ENCODE data around the gene OR10H5. TPM values are rescaled to one million over a fixed set of nuclear protein-coding genes. Genes with fewer than 3 reads are reported as not detected.
"Not testable (repeated sequence)": the region's sequence is repeated elsewhere in the genome, so short reads cannot be mapped to it uniquely, and the experiment has no call there.

OR10H5 gene, protein sequence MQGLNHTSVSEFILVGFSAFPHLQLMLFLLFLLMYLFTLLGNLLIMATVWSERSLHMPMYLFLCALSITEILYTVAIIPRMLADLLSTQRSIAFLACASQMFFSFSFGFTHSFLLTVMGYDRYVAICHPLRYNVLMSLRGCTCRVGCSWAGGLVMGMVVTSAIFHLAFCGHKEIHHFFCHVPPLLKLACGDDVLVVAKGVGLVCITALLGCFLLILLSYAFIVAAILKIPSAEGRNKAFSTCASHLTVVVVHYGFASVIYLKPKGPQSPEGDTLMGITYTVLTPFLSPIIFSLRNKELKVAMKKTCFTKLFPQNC
- not detected for total RNA-seq

DNA sequence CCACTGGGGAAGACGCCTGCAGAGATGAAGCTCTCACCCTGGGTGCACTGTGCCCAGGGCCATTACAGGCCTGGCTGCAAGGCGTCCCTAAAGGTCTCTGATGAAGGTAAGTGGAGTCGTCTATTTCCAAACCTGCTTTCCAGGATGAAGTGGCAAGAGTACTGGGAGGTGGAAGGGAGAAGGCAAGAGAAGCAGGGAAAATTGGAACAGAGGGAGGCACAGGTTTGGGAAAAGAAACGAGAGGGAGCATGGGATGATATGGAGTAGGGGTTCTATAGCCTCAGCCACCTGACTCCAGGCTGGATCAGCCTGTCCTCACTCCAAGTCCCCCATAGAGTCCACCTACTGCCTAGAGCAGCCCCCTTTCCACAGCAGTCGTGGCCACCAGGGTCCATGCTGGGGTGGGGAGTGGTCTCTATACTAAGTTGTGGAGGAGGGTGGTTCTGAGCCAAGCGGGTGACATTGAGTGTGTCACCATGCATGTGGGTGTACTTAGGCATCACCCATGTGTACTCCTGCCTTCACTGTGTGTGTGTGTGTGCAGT, at the start of gene OR10H5:
Gene OR10H5 (plus strand): TSS at position 51 of the 545 bp plus-strand sequence. CDS start 6,388 bp downstream, outside the sequence.
- no peak for DNase-seq
- H3K9me3 Mint-ChIP-seq, result no peaks in the 10 kb centered on the region
- POLR2A ChIA-PET, result no interaction called here

GRCh38 chr19:15737722-15738121, 49.7 kb upstream of the OR10H5 start, which contains the start of gene OR10H3:
Gene OR10H3 (plus strand): TSS chr19:15737985. CDS start chr19:15741393, 3,408 bp downstream.
- ChIA-PET POLR2A (no interaction called here), CTCF (no interaction called here)
- no peak for DNase-seq
- H3K4me1 Mint-ChIP-seq, result no peaks in the 10 kb centered on the region
- H3K27ac Mint-ChIP-seq, result no peak within 1 kb of the TSS
- no peak within 1 kb of the TSS for H3K4me3 Mint-ChIP-seq
- peaks cover 13% of the 10 kb centered on the region for H3K9me3 Mint-ChIP-seq
- H3K36me3 Mint-ChIP-seq (ENCODE audit: low read depth), result no peaks in the 10 kb centered on the region
- peaks cover 12% of the 10 kb centered on the region for H3K27me3 Mint-ChIP-seq

More for the DNA sequence above, at the start of gene OR10H5:
- H3K4me1 Mint-ChIP-seq, result no peaks in the 10 kb centered on the region
- H3K4me3 Mint-ChIP-seq, result no peak within 1 kb of the TSS
- no peak within 1 kb of the TSS for H3K27ac Mint-ChIP-seq
- no peaks in the 10 kb centered on the region for H3K36me3 Mint-ChIP-seq (ENCODE audit: low read depth)
- CTCF ChIA-PET, result no interaction called here
- no peaks in the 10 kb centered on the region for H3K27me3 Mint-ChIP-seq

DNA sequence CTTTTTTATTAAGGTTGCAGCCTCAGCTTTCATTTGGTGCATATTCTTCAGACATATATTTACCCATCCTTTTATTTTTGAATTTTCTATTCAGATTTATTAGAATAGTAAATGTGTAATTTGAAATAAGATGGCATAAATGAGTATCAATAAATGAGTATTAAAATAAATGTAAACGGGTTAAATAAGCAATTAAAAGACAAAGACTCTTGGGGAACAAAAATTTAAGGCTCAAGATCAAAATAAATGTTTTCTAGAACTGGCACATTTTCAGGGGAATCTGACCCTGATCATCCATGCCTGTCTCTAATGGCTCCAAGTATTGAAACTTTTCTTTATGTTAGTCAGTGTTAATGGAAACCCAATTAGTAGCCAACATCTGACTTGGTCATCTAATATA, 46.7 kb upstream of the OR10H5 start:
- Mint-ChIP-seq H3K36me3 (ENCODE audit: low read depth) (no peaks in the 10 kb centered on the region), H3K4me1 (no peaks in the 10 kb centered on the region), H3K27ac (no peak overlapping the region), H3K9me3 (peaks cover 13% of the 10 kb centered on the region), H3K4me3 (no peak overlapping the region), H3K27me3 (peaks cover 19% of the 10 kb centered on the region)
- no peak for DNase-seq
- CTCF ChIA-PET, result no interaction called here
- POLR2A ChIA-PET, result no interaction called here

GRCh38 chr19:15748239-15748638, 39.2 kb upstream of the OR10H5 start:
- CTCF ChIA-PET, result no interaction called here
- no peak for DNase-seq
- Mint-ChIP-seq H3K27ac (no peak overlapping the region), H3K4me3 (no peak overlapping the region), H3K27me3 (peaks cover 49% of the 10 kb centered on the region), H3K36me3 (ENCODE audit: low read depth) (no peaks in the 10 kb centered on the region), H3K4me1 (no peaks in the 10 kb centered on the region), H3K9me3 (no peaks in the 10 kb centered on the region)
- POLR2A ChIA-PET, result no interaction called here

GRCh38 chr19:15758379-15758778, 29.1 kb upstream of the OR10H5 start:
- Mint-ChIP-seq H3K9me3 (no peaks in the 10 kb centered on the region), H3K4me1 (peaks cover 6% of the 10 kb centered on the region), H3K36me3 (ENCODE audit: low read depth) (no peaks in the 10 kb centered on the region), H3K27ac (no peak overlapping the region), H3K27me3 (peaks cover 50% of the 10 kb centered on the region), H3K4me3 (no peak overlapping the region)
- DNase-seq, result no peak
- CTCF ChIA-PET, result no interaction called here
- POLR2A ChIA-PET, result no interaction called here

DNA sequence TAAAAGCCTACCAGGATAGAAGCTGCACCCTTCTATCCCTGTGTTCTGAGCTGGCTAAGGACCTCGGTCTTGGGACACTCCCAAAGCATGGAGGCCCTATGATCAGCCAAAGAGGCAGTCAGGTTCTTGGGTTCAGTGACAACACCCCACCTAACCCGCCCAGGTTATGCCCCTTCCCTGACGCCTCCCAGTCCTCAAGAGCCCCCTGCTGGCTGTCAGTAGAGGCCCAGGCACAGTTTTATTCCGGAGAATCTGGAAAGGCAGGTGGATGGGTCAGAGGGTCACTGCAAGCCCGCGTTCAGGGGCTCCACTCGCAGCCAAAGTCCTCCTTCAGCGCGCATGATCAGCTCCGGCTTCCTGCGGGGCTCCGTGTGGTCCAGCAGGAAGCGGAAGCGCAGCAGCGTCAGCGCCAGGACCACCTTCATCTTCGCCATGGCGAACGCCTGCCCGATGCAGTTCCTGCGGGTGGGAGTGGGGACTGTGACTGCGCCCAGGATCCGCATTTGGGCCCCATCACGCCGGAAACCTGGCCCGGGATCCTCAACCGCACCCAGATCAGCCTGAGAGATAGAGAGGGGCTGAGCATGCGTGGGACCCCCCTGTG, 27.4 kb upstream of the OR10H5 start:
- Mint-ChIP-seq H3K27me3 (peaks cover 45% of the 10 kb centered on the region), H3K27ac (no peak overlapping the region), H3K4me1 (peaks cover 6% of the 10 kb centered on the region), H3K36me3 (ENCODE audit: low read depth) (no peaks in the 10 kb centered on the region), H3K9me3 (no peaks in the 10 kb centered on the region), H3K4me3 (no peak overlapping the region)
- POLR2A ChIA-PET, result no interaction called here
- no peak for DNase-seq
- CTCF ChIA-PET, result interaction anchor here (0.9 kb wide), 1 partner anchor 8 kb away, joined by 3 read pairs; no protein-coding TSS in a partner anchor

DNA sequence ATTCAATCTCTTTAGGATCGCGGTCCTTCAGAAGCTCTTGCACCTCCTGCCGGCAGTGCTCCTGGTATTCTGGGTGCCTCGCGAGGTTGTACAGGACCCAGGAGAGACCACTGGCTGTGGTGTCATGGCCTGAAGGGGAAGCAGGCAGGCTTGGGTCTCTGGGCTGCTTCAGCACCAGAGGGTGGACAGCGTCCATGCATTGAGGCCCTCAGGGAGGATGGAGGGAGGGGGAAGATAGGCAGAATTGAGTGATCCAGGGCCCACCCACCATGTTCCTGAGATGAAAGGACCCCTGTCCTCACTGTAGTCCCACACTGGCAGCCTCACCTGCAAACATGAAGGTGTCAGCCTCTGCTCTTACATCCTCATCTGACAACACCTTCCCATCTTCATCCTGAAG, 17.9 kb upstream of the OR10H5 start:
- ChIA-PET CTCF (no interaction called here), POLR2A (no interaction called here)
- peaks cover 12% of the 10 kb centered on the region for H3K27me3 Mint-ChIP-seq
- H3K9me3 Mint-ChIP-seq, result no peaks in the 10 kb centered on the region
- no peaks in the 10 kb centered on the region for H3K4me1 Mint-ChIP-seq
- H3K36me3 Mint-ChIP-seq (ENCODE audit: low read depth), result no peaks in the 10 kb centered on the region
- no peak overlapping the region for H3K27ac Mint-ChIP-seq
- no peak overlapping the region for H3K4me3 Mint-ChIP-seq
- DNase-seq, result no peak

DNA sequence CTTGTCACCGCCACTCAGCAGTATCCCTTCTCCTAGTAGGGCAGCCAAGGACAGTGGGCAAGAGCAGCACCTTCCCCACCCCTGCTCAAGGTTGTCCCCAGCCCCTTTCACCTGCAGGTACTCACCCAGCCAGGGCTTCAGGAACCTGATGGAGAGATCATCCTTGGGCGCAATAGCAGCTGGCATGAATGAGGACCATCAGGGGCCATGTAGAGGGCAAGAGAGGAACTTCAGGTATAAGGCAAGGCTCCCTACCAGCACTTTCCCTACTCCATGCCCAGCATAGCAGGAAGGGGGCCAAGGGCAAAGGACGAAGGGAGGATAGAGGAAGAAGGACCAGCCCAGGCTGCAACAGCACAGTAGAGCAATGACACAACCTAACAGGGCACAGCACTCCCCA, 13.3 kb upstream of the OR10H5 start:
- H3K4me3 Mint-ChIP-seq; H3K27ac Mint-ChIP-seq; DNase-seq; POLR2A ChIA-PET; H3K9me3 Mint-ChIP-seq; CTCF ChIA-PET; H3K36me3 Mint-ChIP-seq (ENCODE audit: low read depth); H3K27me3 Mint-ChIP-seq; H3K4me1 Mint-ChIP-seq: not testable (repeated sequence)

DNA sequence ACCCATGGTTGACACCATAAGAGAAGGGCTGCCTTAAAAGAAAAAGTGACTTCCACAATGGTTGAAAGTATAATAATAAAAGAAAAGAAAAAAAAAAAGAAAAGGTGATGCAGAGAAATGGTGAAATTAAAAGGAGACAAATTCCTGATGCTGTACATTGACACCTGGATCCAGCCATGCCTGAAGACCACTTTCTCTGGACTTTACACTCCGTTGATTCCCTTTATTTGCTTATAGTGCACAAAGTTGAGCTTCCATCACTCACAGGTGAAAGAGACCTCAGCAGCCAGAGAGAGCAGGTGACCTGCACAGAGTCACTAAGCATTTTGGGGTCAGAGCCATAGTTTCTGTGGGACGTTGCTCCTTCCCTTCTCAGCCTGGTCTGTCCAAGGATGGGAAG, 12.2 kb upstream of the OR10H5 start:
- ChIA-PET POLR2A (no interaction called here), CTCF (no interaction called here)
- no peaks in the 10 kb centered on the region for H3K9me3 Mint-ChIP-seq
- H3K27ac Mint-ChIP-seq, result no peak overlapping the region
- H3K4me3 Mint-ChIP-seq, result no peak overlapping the region
- no peak for DNase-seq
- no peaks in the 10 kb centered on the region for H3K4me1 Mint-ChIP-seq
- H3K27me3 Mint-ChIP-seq, result peaks cover 1% of the 10 kb centered on the region
- H3K36me3 Mint-ChIP-seq (ENCODE audit: low read depth), result no peaks in the 10 kb centered on the region

GRCh38 chr19:15776264-15776663, 11.2 kb upstream of the OR10H5 start:
- ChIA-PET POLR2A (no interaction called here), CTCF (no interaction called here)
- Mint-ChIP-seq H3K4me1 (no peaks in the 10 kb centered on the region), H3K27me3 (peaks cover 1% of the 10 kb centered on the region), H3K36me3 (ENCODE audit: low read depth) (no peaks in the 10 kb centered on the region), H3K27ac (no peak overlapping the region), H3K4me3 (no peak overlapping the region), H3K9me3 (no peaks in the 10 kb centered on the region)
- DNase-seq, result no peak

- no peak for DNase-seq
- H3K4me3 Mint-ChIP-seq, result no peak overlapping the region
- H3K27ac Mint-ChIP-seq, result no peak overlapping the region
- peaks cover 1% of the 10 kb centered on the region for H3K27me3 Mint-ChIP-seq
- H3K36me3 Mint-ChIP-seq (ENCODE audit: low read depth), result no peaks in the 10 kb centered on the region
- H3K4me1 Mint-ChIP-seq, result no peaks in the 10 kb centered on the region
- ChIA-PET POLR2A (no interaction called here), CTCF (no interaction called here)
- H3K9me3 Mint-ChIP-seq, result no peaks in the 10 kb centered on the region
These were observed 10.2 kb upstream of the OR10H5 start for GRCh38 chr19:15776991-15777970.

- ChIA-PET POLR2A (no interaction called here), CTCF (interaction anchor here (0.5 kb wide), 1 partner anchor 32 kb away, joined by 3 read pairs; no protein-coding TSS in a partner anchor)
- H3K4me1 Mint-ChIP-seq, result no peaks in the 10 kb centered on the region
- H3K27ac Mint-ChIP-seq, result no peak overlapping the region
- no peak overlapping the region for H3K4me3 Mint-ChIP-seq
- H3K36me3 Mint-ChIP-seq (ENCODE audit: low read depth), result no peaks in the 10 kb centered on the region
- DNase-seq, result no peak
- no peaks in the 10 kb centered on the region for H3K27me3 Mint-ChIP-seq
- no peaks in the 10 kb centered on the region for H3K9me3 Mint-ChIP-seq
These were observed 7.5 kb upstream of the OR10H5 start for GRCh38 chr19:15779756-15780476.
